Fibroblast of lung (primary cell): ENCODE data around the gene NPEPL1.

Source experiments
- CTCF ChIP-seq, 2 donors: IDR thresholded peaks in 1 of 2; conservative IDR thresholded peaks in 1 of 2; 1 replicate in 1 of 2; 2 replicates in 1 of 2; pipeline ENCODE4 v1.5.1; 2011 to 2012; ENCODE audit warnings: low read length in 2 of 2, control low read depth in 1 of 2, inconsistent platforms in 1 of 2, low read depth in 1 of 2, mild to moderate bottlenecking in 1 of 2
- EZH2 ChIP-seq: IDR thresholded peaks from 2 replicates; pipeline ENCODE4 v1.5.1; 2012; ENCODE audit warnings: low read length, control low read depth, mild to moderate bottlenecking; ENCODE audit errors: missing control alignments

GRCh38 chr20:58721951-58722778 is 29.6 kb downstream of the NPEPL1 start:
- TF ChIP-seq CTCF (conservative IDR thresholded peaks at IDR 0.05 in 1 of 2, IDR thresholded peaks at IDR 0.05 in 1 of 2; ENCODE audit: low read depth in 1 of 2, low read length in 2 of 2) (no peak), EZH2 (no peak)
